ENCODE results near the gene PGA5. TPM values are rescaled to one million over a fixed set of nuclear protein-coding genes. Genes with fewer than 3 reads are reported as not detected.

Gene PGA5
- total RNA-seq, 1 donor from 2014 or later: not detected

GRCh38 chr11:61275191-61275590, 34.2 kb downstream of the PGA5 start:
- Histone ChIP-seq H3K36me3 (peaks cover 1% of the 10 kb centered on the region), H3K4me3 (no peak overlapping the region), H3K4me1 (no peaks in the 10 kb centered on the region), H3K27me3 (ENCODE audit: low read depth) (no peaks in the 10 kb centered on the region), H3K9me3 (replicated peaks) (no peaks in the 10 kb centered on the region), H3K27ac (replicated peaks) (no peak overlapping the region)
- no peak for DNase-seq
- TF ChIP-seq CTCF (IDR thresholded peaks at IDR 0.05; ENCODE audit: borderline replicate concordance): no peak
- intact Hi-C loops (cut with micrococcal nuclease): no loop called here

- TF ChIP-seq CTCF (IDR thresholded peaks at IDR 0.05; ENCODE audit: borderline replicate concordance): no peak
- no peak for DNase-seq
- Histone ChIP-seq H3K4me3 (no peak overlapping the region), H3K9me3 (replicated peaks) (no peaks in the 10 kb centered on the region), H3K4me1 (no peaks in the 10 kb centered on the region), H3K27me3 (ENCODE audit: low read depth) (no peaks in the 10 kb centered on the region), H3K36me3 (peaks cover 5% of the 10 kb centered on the region), H3K27ac (replicated peaks) (no peak overlapping the region)
- intact Hi-C loops (cut with micrococcal nuclease): no loop called here
Observed at GRCh38 chr11:61277186-61278000, 36.4 kb downstream of the PGA5 start.

GRCh38 chr11:61278001-61278470, 37.1 kb downstream of the PGA5 start:
- intact Hi-C loops (cut with micrococcal nuclease): no loop called here
- no peak for TF ChIP-seq CTCF (IDR thresholded peaks at IDR 0.05; ENCODE audit: borderline replicate concordance)

GRCh38 chr11:61279934-61280659, 39.1 kb downstream of the PGA5 start:
- Histone ChIP-seq H3K27ac (replicated peaks) (no peak overlapping the region), H3K9me3 (replicated peaks) (peaks cover 4% of the 10 kb centered on the region), H3K27me3 (ENCODE audit: low read depth) (no peaks in the 10 kb centered on the region), H3K4me1 (no peaks in the 10 kb centered on the region), H3K4me3 (no peak overlapping the region), H3K36me3 (peaks cover 9% of the 10 kb centered on the region)
- DNase-seq: no peak
- no peak for TF ChIP-seq CTCF (IDR thresholded peaks at IDR 0.05; ENCODE audit: borderline replicate concordance)
- intact Hi-C loops (cut with micrococcal nuclease): no loop called here

More at GRCh38 chr11:61278001-61278470, 37.1 kb downstream of the PGA5 start:
- no peak for DNase-seq
- Histone ChIP-seq H3K4me1 (no peaks in the 10 kb centered on the region), H3K36me3 (peaks cover 5% of the 10 kb centered on the region), H3K27ac (replicated peaks) (no peak overlapping the region), H3K4me3 (no peak overlapping the region), H3K27me3 (ENCODE audit: low read depth) (no peaks in the 10 kb centered on the region), H3K9me3 (replicated peaks) (no peaks in the 10 kb centered on the region)

GRCh38 chr11:61280883-61281580, 40.1 kb downstream of the PGA5 start:
- no peak overlapping the region for H3K27ac ChIP-seq (replicated peaks)
- no peaks in the 10 kb centered on the region for H3K4me1 ChIP-seq
- peaks cover 4% of the 10 kb centered on the region for H3K9me3 ChIP-seq (replicated peaks)
- peaks cover 11% of the 10 kb centered on the region for H3K36me3 ChIP-seq
- intact Hi-C loops (cut with micrococcal nuclease): no loop called here
- no peak overlapping the region for H3K4me3 ChIP-seq
- no peaks in the 10 kb centered on the region for H3K27me3 ChIP-seq (ENCODE audit: low read depth)
- no peak for DNase-seq
- no peak for TF ChIP-seq CTCF (IDR thresholded peaks at IDR 0.05; ENCODE audit: borderline replicate concordance)

All from left ventricle myocardium inferior (tissue), 1 donor.